ENCODE data around the gene LSMEM2.
A peak's percentile ranks its signal among the peaks of the same experiment; 100 is the strongest.
"Not testable (repeated sequence)": the region's sequence is repeated elsewhere in the genome, so short reads cannot be mapped to it uniquely, and the experiment has no call there.

Gene LSMEM2

DNA sequence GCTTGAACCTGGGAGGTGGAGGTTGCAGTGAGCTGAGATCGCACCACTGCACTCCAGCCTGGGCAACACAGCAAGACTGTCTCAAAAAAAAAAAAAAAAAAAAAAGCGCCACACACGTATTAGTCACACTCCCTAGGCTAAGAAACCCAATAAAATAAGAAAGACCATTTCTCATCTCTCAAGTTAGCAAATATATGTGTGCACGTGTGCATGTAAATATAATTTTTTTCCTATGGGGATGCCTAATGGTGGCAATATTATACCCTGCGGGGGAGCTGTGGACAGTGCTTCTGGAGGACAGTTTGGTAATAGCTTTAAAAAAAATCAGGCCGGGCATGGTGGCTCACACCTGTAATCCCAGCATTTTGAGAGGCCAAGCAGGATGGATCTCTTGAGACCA, 5.2 kb downstream of the LSMEM2 start:
- not testable (repeated sequence) for DNase-seq

DNA sequence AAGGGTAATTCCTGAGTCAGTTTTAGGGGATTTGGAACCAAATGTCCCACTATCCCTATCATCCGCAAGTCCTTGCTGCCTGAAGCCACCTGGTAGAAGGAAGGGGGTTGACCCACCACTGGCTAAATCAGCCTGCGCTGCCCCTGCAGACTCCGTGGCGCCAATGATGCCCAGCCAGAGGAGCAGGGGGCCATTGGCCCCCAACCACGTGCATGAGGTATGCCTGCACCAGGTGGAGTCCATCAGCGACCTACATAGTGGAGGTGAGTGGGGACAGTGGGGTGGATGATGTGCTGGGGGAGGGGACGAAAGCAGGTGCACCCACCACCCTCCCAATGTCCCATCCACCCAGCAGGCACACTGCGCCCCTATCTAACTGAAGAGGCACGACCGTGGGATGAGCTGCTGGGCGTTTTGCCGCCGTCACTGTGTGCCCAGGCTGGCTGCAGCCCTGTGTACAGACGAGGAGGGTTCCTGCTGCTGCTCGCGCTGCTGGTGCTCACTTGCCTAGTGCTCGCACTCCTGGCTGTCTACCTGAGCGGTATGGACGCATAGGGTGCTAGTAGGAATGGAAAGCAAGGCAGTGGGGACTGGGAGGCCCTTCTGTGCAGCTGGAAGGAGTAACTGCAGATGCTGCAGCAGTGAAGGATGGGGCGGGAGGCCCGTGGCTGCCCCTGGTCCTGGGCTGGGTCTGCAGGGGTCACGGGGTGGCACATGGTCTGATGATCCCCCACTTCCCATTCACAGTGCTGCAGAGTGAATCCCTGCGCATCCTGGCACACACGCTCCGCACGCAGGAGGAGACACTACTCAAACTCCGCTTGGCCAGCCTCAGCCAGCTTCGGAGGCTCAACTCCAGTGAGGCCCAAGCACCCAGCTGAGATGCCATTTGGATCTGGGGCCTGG, 7.7 kb downstream of the LSMEM2 start:
- DNase-seq = no peak

DNA sequence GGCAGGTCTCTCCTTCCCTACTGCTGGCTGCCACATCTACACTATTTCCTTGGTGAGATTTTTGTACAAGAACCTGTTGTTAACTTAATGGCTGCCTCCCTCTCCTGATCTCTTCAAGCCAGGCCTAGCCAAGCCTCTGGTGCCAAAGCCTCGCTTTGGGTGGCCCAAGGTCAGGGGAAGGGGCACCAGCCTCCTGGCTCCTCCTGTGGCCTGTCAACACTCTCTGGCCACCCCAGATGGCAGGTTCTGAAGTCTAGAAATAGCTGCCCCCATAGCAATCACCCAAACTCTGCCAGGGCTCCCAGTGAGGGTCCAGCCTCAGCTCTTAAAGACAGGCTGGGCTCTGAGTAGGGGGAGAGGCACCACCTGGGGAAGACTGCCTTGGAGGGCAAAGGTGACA, 8.4 kb downstream of the LSMEM2 start:
- DNase-seq = no peak

DNA sequence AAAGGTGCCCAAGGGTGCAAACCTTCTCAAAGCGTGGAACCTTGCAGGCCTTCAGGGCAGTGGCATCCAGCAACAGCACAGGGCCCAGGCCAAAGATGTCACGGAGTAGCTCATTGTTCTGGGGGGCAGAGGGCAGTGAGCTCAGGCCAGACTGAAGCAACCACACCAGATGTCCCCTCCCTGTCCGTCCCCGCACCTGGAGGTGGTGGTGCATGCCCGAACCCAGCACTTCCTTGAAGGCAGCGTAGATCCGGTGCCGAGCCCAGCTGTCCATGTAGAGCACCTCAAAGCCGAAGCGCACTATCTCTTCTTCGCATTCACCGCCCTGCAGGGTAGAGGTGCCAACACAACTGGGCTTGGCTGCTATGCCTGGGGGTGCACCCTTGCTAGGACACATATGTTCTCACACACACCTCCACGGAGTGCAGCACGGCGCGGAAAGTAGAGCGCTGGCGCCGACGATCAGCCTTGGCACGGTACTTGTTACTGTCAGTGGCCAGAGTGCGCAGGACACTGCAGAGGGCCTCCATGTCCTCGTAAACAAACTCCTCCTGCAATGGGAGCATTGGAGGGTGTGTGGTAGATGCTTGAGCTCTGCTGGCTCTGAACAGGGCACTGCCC, 9.6 kb downstream of the LSMEM2 start:
- DNase-seq = no peak

DNA sequence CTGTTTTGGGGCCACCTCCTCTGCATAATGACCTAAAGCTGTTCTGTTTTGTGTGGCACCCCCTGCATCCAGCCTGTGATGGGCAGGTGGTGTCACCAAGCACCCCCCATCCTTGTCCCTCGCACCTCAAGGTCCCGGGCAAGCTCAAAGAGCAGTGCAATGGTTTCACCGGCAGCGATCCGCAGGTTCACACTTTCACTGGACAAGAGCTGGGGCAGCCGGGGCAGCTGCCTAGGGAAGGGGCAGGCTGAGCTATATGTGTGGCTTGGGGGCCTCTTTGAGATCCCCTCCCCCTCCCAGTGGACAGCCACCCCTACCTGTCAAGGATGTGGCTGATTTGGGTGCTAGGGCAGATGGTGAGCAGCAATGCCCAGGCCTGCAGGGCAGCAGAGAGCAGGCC, 10.2 kb downstream of the LSMEM2 start:
- no peak for DNase-seq

DNA sequence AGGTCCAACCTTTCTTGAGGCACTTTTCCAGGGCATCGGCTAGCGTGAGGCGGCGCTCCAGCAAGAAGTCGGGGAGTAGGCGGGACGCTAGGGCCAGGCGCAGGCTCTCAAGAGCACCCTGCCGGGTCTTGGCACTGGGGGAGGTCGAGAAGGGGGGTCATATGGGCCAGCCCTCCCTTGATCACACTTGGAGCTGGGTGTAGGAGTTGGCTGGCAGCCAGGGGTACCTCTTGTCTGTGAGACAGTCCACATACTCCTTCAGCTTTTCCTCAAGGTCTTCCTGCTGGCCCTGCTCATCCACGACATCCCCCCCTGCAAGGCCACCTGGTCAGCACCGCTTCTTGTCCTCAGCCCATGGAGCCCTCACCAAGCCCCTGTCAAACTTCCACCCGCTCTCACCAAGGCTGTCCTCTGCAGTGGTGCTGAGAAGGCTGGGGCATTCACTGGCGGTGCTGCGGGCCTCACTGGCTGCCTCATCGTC, 11.3 kb downstream of the LSMEM2 start:
- DNase-seq = no peak

DNA sequence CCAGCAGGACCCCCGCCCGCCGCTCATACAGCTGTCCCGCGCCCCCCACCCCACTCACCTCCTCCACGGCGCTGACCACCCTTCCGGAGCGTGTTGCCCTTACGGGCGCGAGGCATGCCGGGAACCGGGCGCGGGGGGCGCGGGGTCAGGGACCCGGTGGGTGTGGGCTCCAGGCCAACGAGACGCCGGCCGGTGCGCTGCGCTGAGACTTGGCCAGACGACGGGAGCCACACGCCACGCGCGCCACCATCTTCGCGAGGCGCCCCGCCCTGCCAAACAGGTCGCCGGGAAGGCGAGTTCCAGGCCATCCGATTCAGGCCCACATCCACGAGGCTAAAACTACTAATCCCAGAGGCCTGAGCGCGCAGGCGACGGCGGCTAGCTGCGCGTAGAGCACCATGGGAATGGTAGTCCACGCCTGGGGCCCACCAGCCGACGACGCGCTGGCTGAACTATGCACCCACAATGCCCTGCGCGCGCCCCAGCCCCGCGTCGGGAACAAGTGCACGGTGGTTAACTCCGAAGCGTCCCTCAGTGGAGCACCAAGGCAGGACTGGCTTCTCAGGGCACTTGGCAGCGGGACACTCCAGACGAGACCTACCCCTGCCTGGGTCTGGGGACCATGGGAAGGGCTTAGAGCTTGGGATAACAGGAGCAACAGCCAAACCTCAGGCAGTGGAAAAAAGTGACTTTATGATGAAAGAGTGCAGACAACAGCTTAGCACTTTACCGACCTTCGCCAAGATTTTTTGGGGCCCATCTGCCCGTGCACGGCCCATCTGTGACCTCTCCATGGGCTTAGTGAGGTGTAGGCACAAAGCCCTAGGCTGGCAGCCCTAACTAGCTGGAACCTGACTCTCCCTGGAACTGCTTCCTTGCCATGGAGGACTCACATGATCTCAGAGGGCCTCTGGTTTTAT, 13.5 kb downstream of the LSMEM2 start, which contains the start of gene IFRD2:
Gene IFRD2 (minus strand): TSS at position 271 of the 920 bp plus-strand sequence. CDS start 155 bp downstream, at position 116.
- peak; percentile 74 to 95 for DNase-seq

DNA sequence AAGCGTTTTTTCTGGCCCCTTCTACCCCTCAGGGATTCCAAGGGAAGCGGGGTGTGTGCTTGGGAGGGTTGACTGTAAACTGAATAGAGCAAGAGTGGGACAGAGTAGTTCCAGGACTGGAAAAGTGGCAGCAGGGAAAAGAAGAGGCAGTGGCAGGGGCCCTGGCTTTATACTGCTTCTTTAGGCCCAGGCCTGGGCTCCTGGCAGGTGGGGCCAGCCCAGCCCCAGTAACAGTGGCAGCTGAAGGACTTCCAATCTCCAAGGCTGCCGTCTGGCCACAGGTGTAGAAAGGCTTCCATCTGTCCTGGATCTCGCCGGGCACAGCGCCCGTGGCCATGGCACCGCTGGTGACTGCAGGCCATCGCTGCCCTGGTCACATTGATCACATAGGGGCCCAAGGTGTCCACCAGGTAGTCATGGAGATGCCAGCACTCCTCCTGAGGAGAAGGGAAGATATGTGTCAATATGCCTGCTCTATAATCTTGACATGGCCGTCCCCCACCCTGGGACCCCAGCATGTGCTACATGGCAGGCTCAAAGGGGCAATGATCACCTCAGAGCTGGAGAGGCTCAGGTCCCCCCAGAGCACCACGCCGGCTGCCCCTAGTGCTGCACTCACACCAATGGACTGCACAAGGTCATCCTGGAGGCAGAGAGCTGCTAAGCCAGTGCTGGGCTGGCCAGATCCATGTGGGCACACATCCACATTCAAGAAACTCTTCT, 14.4 kb downstream of the LSMEM2 start:
- no peak for DNase-seq

DNA sequence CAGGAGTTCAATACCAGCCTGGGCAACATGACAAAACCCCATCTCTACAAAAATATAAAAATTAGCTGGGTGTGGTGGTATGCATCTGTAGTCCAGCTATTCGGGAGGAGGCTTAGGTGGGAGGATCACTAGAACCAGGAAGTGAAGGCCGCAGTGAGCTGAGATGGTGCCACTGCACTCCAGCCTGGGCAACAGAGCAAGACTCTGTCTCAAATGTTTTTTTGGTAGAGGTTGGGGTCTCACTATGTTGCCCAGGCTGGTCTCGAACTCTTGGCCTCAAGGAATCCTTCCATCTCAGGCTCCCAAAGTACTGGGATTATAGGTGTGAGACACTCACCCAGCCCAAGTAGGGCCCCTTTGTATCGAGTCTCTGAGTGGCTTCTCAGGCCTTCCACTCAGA, 15.2 kb downstream of the LSMEM2 start:
- DNase-seq = no peak

DNA sequence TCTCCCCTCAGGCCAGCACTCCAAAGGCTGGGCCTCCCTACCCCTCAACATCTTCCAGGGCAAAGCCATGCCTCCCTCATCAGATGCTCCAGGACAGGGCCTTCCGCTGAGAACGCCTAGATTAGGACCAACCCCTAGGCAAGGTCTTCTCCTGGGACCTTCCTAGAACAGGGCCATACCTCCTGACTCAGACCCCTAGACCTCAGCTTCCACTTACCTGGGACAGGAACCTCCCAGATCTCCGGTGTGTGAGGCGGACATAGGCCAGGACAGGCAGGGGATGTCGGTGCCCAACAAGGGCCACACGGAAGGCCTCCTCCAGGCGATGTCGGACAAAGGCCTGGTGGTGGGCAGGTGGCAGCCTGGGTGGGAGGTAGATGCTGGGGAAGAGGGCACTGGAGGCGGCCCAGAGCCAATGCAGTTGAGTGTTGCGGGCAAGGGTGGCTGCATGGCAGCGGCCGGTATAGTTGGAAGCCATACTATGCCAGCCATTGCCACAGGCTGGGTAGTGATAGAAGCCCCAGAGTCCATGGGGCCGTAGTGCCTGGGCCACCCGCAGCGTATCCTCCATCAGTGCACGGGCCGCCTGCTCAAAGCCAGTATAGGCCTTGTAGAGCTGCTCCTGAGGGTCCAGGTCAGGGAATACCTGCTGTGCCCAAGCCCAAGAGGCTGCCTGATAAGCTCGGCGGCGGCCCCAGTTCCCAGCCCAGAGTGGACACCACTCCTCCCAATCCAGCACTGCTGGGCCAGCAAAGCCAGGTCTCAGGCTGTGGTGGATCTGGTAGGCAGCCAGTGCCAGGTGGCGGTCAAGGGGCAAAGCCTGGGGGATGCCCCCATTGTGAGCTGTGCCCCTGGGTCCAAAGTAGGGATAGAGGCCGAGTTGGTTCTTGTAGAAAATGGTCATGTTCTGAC, 15.9 kb downstream of the LSMEM2 start:
- no peak for DNase-seq

DNA sequence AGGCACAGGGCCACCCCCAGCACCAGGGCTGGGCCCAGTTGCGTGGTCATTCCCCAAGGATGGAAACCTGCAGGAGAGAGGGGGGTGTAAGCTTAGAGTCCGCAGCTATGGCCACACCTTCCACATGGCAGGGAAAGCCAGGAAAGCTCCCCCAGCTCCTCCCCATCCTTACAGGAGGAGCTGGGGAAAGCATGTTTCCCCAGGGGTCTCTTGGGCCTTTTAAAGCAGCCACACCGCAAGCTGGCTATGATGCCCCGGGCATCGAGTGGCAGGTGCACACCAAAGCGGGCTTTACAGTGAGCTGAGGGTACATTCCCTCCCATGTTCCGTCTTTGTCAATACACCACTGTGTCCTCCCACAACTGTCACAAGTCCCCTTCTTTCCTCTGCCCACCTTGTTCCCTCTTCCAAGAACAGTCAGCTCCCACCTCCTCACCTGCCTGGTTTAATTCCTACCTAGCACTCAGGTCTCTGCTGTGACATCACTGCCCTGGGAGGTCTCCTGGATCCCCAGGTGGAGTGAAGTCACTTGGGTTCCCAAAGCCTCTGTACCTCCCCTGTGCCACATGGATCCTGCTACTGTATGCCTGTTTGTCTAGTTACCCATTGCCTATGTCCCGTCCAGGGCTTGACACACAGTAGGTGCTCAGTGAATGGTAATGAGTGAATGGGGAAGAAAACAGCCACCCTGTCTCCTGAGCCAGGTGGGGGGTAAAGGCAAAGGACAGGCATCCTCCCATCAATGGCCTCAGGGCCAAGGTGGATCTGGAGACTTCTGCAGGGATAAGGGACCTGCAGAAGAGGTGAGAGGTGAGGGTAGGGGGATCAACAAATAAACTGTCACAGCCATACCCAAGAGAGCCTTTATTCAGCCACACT, 16.9 kb downstream of the LSMEM2 start:
- no peak for DNase-seq

DNA sequence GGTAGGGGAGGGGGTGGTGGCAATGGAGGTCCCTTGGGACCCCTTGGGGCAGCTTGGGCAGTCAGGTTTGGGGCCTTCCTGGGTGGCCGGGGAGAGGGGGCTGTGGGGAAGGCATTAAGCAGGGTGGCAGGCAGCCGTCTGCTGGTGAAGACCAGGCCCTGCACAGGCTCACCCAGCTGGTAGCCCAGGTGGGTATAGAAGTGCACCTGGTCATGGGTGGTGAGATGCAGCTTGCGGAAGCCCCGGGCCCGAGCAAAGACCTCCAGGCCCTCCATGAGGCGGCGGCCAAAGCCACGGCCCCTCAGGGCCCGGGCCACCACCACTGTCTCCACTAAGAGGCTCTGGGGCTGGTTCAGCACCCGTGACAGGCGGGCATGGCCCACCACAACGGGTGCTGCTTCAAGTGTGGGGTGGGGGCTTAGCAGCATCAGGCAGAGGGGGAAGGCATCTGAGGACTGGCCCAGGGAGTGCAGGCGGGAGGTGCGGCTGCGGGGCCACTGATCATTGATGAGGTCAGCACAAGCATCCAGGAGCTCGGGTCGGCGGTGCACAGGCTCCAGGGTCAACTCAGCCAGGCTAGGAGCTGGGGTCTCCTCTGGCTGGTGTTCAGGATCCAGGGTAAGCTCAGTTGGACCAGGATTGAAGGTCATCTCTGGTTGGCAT, 18.0 kb downstream of the LSMEM2 start:
- DNase-seq = no peak

DNA sequence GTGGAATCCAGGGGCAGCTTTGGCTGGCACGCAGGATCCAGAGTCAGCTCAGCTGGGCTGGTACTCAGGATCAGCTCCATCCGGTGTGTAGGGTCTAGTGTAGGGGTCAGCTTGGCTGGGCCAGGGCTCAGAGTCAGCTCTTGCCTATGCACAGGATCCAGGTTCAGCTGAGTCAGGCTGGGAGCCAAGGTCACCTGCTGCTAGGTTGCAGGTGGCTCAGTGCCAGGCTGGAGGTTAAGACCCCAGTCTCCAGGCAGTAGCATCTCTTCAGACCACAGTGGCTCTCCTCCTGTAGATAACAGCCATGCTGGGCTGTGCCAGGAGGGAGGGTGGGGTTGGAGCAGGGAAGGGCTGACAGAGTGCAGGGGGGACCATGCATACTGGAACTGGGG, 18.5 kb downstream of the LSMEM2 start:
- no peak for DNase-seq

DNA sequence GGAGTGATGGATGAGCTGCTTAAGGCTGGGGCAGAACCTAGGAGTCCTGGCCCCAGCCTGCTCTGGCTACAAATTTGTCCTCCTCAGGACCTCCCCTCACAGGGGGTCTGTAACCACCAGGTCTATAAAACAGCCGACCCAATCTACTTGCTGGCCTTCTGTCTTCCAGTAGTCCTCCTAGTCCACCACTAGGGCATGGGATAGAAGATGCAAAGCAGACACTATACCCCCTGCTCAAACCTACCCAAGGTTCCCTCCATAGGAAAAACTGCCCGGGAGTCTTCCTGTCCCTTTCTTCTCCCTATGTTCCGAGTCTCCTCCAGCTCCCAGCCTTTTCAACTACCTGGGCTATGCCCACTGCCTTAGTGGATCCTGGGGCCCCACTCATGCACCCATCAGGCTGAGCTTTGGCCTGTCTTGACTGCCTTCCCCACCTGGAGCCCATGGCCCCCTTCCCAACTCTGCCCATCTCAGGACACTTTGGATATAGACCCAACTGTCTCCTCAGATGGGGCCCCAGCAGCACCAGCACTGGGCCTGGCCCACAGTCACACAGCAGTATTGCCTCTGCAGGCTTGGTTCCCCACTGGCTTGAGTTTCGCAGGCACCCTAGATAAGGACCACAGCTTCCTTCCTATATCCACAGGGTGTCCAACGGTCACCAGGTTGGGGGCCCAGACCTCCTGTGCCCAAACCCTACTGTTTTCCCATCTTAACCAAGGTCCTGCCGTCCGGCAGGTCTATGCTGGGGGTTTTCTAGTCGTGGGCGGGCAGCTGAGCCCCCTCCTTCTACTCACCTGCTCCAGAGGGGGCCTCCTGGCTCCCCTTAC, 19.2 kb downstream of the LSMEM2 start:
- no peak for DNase-seq

DNA sequence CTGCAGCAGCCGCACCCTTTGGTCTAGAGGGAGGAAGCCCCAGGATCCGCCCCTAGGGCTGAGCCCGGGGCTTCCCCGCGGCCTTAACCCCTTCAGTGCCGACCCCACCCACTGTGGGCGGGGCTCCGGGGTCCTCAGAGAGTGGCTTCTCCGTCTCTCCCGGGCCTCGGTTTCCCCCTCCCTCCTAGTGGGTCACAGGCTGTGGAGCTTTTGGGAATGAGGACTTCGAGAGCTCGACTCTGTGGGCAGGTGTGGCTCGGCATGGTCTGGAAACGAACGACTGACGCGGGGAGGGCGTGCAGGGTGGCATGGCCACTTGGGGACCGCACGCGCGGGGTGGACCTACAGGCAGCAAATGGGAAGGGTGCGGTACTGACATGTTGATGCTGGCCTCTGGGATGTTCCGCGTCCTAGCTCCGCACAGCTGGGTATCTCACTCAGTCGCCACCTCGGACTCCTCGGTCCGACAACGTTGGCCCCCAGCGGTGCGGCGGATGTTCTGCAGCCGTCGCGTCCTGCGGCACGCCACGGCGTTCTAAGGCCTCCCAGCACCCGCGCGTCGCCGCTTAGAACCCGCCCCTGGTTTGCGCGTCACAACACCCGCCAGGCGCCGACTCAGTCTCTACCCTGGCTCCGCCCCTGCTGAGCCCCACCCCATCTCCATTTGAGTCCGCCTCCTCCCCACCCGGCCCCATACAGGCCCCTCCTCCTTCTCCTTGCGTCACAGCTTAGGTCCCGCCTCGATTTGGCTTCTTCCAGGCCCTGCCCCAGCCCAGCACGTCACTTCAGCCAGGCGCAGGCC, 20.1 kb downstream of the LSMEM2 start, which contains the start of the genes HYAL3 and NAA80:
Gene HYAL3 (minus strand): TSS at position 570 of the 802 bp plus-strand sequence. CDS start 3,803 bp downstream, outside the sequence.
Gene NAA80 (minus strand): TSS at position 570 of the 802 bp plus-strand sequence. CDS start 1,942 bp downstream, outside the sequence.
- DNase-seq = peak; percentile 95 to 97

DNA sequence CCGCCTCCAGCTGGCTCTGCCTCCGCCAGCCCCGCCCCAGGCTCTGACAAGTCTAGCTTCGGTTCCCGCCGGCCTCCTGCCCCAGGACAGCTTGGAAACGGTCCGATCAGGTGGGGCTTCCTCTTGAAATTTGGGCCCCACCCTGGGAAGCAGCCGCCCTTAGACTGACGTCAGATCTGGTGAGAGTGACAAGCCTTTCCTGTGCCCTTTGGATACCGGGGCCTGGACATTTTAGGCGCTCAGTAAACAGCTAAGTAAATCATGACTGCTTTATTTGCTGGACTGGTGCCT, 20.7 kb downstream of the LSMEM2 start:
- DNase-seq = no peak

DNA sequence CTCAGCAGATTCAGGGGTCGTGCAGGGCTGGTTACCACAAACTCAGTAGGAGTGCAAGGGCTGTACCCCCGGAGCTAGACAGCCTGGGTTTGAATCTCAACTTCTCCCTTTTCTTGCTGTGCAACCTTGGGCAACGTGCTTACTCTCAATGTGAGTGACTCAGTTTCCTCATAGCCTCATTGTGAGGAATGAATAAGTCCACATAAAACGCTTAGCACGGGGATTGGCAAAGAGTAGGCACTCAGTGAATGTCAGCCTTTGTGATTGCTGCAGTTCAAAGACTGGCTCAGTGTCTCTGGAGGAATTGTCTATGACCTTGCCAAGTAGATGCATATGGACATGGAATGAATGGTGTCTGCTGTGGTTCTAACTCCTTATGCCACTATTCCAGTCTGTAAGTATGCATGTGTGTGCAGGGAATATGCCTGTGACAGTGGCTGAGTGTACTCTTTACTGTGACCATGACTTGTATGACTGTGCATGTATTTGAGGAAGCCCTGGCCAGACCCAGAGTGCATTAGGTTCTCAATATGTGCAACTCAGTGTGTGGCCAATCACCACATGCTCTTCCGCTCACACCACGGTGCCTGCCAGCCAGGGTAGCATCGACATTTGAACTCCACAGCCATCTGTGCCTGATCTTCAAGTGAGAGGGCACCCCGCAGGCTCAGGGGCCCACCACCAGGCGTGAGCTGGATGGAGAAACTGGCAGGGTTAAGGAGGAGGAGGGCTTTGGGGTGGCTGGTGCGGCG, 21.2 kb downstream of the LSMEM2 start:
- peak in 1 of 2 experiments; percentile 59 for DNase-seq
